NCI-H1092 treated with DMSO at 0.1 percent for 48 hours (cell line): Measurements from ENCODE around the gene TNS4.

Experiments used
- DNase-seq: peaks from one replicate; lab custom pipeline; 2025; lab: John Stamatoyannopoulos, UW

TNS4 gene

DNA sequence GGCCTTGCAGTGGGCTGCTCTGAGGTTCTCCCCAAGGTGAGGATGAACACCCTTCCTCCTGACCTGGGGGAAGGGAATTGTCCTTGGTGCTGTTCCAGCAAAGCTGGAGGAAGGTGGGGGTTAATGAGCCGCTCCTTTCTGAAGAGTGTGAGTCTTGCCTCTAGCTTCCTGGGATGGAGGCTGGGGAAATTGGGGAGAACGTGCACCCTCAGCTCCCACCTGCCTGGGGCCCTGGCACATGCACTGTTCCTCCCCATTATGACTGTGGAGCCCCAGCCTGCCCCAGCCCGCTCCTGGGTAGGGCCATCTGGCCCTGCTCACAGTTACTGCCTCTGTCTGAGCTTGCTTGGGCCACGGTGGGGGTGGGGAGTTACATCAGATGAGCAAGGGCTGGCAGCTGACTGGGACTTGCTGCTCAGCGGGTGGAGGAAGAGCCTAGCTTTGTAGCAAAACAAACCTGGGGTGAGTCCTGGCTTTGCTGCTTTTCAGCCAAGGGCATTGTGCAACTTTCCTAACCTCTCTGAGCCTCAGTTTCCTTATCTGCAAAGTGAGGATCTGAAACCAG is 11.1 kb downstream of the TNS4 start:
- DNase-seq, result no peak

GRCh38 chr17:40487371-40488020 is 13.9 kb downstream of the TNS4 start:
- DNase-seq, result no peak

- DNase-seq, result no peak
Observed at GRCh38 chr17:40486522-40487370, 14.7 kb downstream of the TNS4 start.

DNA sequence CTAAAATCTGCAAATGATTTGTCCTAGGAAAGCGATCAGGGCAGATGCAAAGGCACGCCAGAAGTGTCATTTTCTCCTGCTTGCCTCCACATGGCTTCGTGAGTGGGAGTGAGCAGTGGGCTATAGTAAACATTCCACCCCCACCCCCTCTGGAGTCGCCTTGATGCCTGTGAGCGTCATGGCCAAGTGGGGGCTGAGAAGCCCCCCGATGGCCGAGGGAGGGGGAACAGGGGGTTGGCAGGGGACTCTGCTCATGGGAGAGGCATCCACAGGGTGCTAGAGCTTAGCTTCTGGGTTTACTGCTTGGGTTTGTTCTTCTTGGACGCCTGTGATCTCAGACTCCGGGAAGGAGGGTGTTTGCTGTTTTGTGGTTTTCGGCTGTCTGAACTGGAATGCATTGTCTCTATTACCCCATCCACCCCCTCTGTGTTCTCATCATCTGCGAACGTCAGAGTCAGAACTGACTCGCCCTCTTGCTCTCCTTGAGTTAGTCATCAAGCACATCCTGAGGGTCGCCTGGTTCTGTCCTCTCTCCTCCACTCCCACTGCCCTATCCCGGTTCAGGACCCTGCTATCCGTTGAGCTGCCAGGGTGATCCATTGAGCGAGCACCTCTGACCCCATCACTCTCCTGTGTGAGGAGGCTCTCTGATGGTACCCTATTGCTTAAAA is 15.4 kb downstream of the TNS4 start:
- DNase-seq, result no peak

- no peak for DNase-seq
Observed at GRCh38 chr17:40484973-40485530, 16.4 kb downstream of the TNS4 start.

- no peak for DNase-seq
Observed at GRCh38 chr17:40484285-40484972, 17.0 kb downstream of the TNS4 start.

DNA sequence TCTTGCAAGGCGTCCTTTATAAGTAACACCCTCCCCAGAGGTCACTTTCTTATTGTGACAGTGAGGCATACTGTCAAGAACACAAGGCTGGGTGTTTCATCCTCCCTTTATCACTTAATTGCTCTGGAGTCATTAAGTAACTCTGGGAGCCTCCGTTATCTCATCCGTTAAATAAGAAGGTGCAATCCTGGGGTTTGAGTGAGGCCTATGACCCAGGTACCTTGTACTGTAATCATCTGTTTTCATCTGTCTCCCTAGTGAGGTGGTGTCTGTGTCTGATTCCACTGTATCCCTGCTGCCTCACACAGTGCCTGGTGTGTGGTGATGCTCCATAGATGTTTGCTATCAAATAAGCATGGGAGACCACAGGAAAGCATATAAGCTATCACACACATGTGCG is 17.7 kb downstream of the TNS4 start:
- no peak for DNase-seq

GRCh38 chr17:40482722-40483121 is 18.7 kb downstream of the TNS4 start:
- DNase-seq, result no peak

- DNase-seq, result no peak
Observed at GRCh38 chr17:40481106-40481505, 20.3 kb downstream of the TNS4 start.

- DNase-seq, result no peak
Observed at GRCh38 chr17:40480501-40481003, 20.9 kb downstream of the TNS4 start.

GRCh38 chr17:40479754-40480480 is 21.5 kb downstream of the TNS4 start:
- no peak for DNase-seq

DNA sequence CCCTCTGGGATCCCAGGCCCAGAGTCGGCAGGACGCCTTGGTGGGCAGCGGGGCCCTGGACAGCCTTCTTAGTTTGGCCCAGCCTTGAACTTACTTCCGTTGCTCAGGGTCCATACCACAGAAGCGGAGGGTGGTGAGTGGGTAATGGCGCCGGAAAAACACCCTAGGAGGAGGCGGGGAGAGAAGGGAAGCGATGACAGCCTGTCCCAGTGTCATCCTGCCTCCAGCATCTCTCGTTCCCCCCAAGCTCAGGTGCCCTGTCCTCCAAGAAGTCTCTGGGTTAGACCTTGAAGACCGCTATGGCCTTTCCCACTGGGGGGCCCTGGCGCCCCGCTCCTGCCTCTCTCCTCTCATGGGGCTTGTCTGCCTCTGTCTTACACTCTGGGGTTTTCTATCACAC is 22.9 kb downstream of the TNS4 start:
- DNase-seq, result no peak

DNA sequence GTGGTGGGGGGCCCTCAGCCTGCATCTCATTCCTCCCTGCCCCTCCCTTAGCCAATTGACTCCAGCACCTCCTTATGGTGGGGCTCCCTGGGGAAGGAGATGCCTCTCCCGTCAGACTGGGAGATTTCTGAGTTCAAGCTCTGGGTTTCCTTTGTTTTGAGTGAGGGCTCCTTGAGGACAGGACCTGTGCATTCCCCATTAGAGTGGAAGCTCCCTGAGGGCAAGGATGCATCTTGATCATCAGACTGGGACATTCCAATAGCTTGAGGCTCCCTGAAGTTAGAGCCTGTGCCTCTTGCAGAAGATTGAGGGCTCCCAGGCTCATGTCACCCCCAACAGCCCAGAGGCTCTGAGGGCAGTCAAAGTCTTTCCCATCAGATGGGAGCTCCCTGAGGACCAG is 23.6 kb downstream of the TNS4 start:
- no peak for DNase-seq

DNA sequence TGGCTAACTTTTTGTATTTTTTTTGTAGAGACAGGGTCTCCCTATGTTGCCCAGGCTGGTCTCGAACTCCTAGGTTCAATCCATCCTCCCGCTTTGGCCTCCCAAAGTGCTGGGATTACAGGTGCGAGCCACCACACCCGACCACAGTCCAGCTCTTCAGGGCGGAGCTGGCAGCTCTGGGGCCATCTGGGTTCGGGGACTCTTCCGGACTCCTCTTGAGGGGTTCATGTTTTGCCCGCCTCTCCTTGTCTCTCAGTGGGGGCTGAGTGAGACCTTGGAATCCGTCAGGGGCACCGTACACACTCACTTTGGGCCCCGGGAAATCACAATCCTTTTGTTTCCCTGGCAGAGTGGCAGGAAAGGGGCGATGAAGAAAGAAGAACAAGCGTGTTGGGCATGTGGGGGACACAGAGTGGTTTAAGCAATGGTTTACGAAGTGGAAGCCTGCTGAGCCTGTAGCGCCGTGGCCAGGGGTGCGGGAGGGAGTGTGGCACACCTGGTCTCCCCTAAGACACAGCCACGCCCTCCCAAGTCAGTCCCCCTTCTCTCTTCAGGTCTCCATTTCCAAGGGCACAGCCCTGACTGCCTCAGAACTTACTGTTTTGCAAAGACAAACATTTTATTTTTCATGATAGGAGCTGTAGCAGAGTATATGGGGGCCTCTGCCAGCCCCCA is 26.1 kb downstream of the TNS4 start:
- DNase-seq, result no peak

GRCh38 chr17:40474419-40475002 is 26.9 kb downstream of the TNS4 start:
- no peak for DNase-seq

DNA sequence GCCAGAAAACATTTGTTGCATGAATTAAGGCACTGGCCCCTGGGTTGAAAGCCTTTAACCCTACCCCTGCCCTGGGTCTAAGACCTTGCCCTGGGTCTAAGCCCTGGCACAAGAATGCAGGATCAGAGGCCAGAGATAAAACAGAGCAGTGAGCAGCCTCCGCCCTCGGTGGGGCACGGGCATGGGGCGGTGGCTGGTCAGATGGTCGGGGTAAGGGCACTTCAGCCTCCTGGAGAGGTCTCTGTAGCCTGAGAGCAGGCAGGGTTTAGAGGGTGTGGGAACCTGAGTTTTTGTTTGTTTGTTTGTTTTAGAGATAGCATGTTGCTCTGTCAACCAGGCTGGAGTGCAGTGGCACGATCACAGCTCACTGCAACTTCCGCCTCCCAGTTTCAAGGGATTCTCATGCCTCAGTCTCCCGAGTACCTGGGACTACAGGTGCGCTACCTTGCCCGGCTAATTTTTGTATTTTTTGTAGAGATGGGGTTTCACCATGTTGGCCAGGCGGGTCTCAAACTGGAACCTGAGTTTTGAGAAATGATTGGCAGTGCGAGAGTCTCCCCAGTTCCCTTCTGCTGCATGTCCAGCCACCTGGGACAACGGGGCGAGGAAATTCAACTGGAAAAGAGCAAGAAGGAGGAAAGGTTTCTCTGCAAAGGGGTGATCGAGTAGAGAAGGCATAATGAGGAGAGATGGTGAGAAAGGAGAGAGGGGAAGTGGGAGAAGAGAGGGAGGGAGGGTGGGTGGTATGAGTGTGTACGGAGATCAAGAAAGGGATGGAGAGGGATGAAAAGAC is 27.7 kb downstream of the TNS4 start:
- DNase-seq, result no peak

GRCh38 chr17:40472733-40473452 is 28.5 kb downstream of the TNS4 start:
- DNase-seq, result no peak
